H1 (cell line): ENCODE data around the gene PDE6D.

Experiments used
- ATF2 ChIP-seq: IDR thresholded peaks from 2 replicates; pipeline ENCODE4 v1.6.1; 2012; ENCODE audit warnings: low read length, inconsistent platforms
- BRCA1 ChIP-seq: IDR thresholded peaks from 2 replicates; pipeline ENCODE4 v1.6.1; 2012; ENCODE audit warnings: low read depth, low read length, improper control_type of control experiment
- CTCF ChIP-seq, 3 experiments: IDR thresholded peaks; 1 replicate in 2 of 3; 2 replicates in 1 of 3; pipeline versions ENCODE4 v1.5.1 to v1.6.1; 2011; ENCODE audit warnings: low read length in 3 of 3, mild to moderate bottlenecking in 3 of 3, inconsistent platforms in 2 of 3, low read depth in 1 of 3, moderate library complexity in 1 of 3; ENCODE audit not compliant: insufficient read depth in 1 of 3; ENCODE audit errors: control extremely low read depth in 1 of 3
- EP300 ChIP-seq, 2 experiments: IDR thresholded peaks; 1 replicate in 1 of 2; 2 replicates in 1 of 2; pipeline ENCODE4 v1.6.1; 2011 to 2012; ENCODE audit warnings: low read depth in 2 of 2, low read length in 2 of 2, mild to moderate bottlenecking in 2 of 2, borderline replicate concordance in 1 of 2, inconsistent platforms in 1 of 2, moderate library complexity in 1 of 2
- KDM1A ChIP-seq: fragments of 200-600, 300-600 bp; sonication (generic); IDR thresholded peaks from 2 replicates; pipeline ENCODE4 v1.7.1; 2016; ENCODE audit warnings: mild to moderate bottlenecking, low read length, borderline replicate concordance
- POLR2A ChIP-seq, 2 experiments: IDR thresholded peaks; 1 replicate in 1 of 2; 2 replicates in 1 of 2; pipeline ENCODE4 v1.6.1; 2011; ENCODE audit warnings: low read depth in 2 of 2, low read length in 2 of 2, mild to moderate bottlenecking in 2 of 2; ENCODE audit errors: control extremely low read depth in 1 of 2
- POLR2AphosphoS5 ChIP-seq: IDR thresholded peaks from 2 replicates; pipeline ENCODE4 v1.6.1; 2011; ENCODE audit warnings: low read depth, low read length
- RAD21 ChIP-seq, 2 experiments: IDR thresholded peaks in 1 of 2; conservative IDR thresholded peaks in 1 of 2; 2 replicates each; pipeline ENCODE4 v1.6.1; 2011; ENCODE audit warnings: low read depth in 2 of 2, low read length in 2 of 2, improper control_type of control experiment in 1 of 2, inconsistent platforms in 1 of 2, mild to moderate bottlenecking in 1 of 2, moderate library complexity in 1 of 2
- RFX5 ChIP-seq: IDR thresholded peaks from 2 replicates; pipeline ENCODE4 v1.6.1; 2011; ENCODE audit warnings: low read depth, low read length, improper control_type of control experiment, borderline replicate concordance
- RNF2 ChIP-seq: fragments of 200-900, 300-1000 bp; sonication (generic); IDR thresholded peaks from 2 replicates; pipeline ENCODE4 v1.7.1; 2016; ENCODE audit warnings: borderline replicate concordance, low read depth, mild to moderate bottlenecking, antibody characterized with exemption, low read length; ENCODE audit not compliant: poor library complexity, severe bottlenecking; ENCODE audit errors: missing control alignments
- TAF7 ChIP-seq: optimal IDR thresholded peaks from 2 replicates; pipeline ENCODE3; 2011; ENCODE audit warnings: low read depth, mild to moderate bottlenecking, inconsistent platforms, low read length, moderate library complexity, borderline replicate concordance
- TCF12 ChIP-seq: IDR thresholded peaks from 2 replicates; pipeline ENCODE4 v1.6.1; 2011; ENCODE audit warnings: low read depth, mild to moderate bottlenecking, low read length
- TEAD4 ChIP-seq: IDR thresholded peaks from 2 replicates; pipeline ENCODE4 v1.6.1; 2012; ENCODE audit warnings: low read depth, low read length, inconsistent platforms, mixed read lengths
- ZNF274 ChIP-seq: IDR thresholded peaks from 2 replicates; pipeline ENCODE4 v1.7.0; 2012; ENCODE audit warnings: low read length, borderline replicate concordance; ENCODE audit errors: extremely low read depth

- TF ChIP-seq RNF2 = no peak
- TF ChIP-seq ZNF274 = no peak
- no peak for TF ChIP-seq TCF12
- TF ChIP-seq RAD21 (IDR thresholded peaks at IDR 0.05 in 1 of 2, conservative IDR thresholded peaks at IDR 0.05 in 1 of 2; ENCODE audit: low read depth in 2 of 2, low read length in 2 of 2) = no peak
- TF ChIP-seq POLR2A (IDR thresholded peaks at IDR 0.05; ENCODE audit: control extremely low read depth in 1 of 2, low read depth in 2 of 2, low read length in 2 of 2) = no peak
- no peak for TF ChIP-seq KDM1A
- no peak for TF ChIP-seq RFX5
- TF ChIP-seq TAF7 = no peak
- no peak for TF ChIP-seq TEAD4
- TF ChIP-seq CTCF (IDR thresholded peaks at IDR 0.05; ENCODE audit: control extremely low read depth in 1 of 3, insufficient read depth in 1 of 3, low read depth in 1 of 3, low read length in 3 of 3) = no peak
- TF ChIP-seq ATF2 = no peak
- no peak for TF ChIP-seq EP300 (IDR thresholded peaks at IDR 0.05; ENCODE audit: borderline replicate concordance in 1 of 2, low read depth in 2 of 2, low read length in 2 of 2)
- no peak for TF ChIP-seq POLR2AphosphoS5
- no peak for TF ChIP-seq BRCA1
These were observed 85.1 kb downstream of the PDE6D start for GRCh38 chr2:231696004-231696367.
